Ureter (tissue), 1 donor: ENCODE results near the gene SMIM44. TPM values are rescaled to one million over a fixed set of nuclear protein-coding genes. Genes with fewer than 3 reads are reported as not detected.
"Not testable (repeated sequence)": the region's sequence is repeated elsewhere in the genome, so short reads cannot be mapped to it uniquely, and the experiment has no call there.

Experiments
- DNase-seq: peaks from one replicate; pipeline ENCODE4 v3.0.0-alpha.2; 2020; ENCODE audit warnings: low spot score
- total RNA-seq: library from RNA; stranded (reverse); gene quantifications from one replicate; pipeline ENCODE4 v1.2.4, GENCODE V29; 2023
- donor health status: DM: yes; HTN: yes; CAD: no.

Gene SMIM44
- total RNA-seq, 1 donor from 2014 or later, result not detected

GRCh38 chr19:3517638-3518037 is 34.4 kb upstream of the SMIM44 start:
- no peak for DNase-seq

GRCh38 chr19:3516675-3517207 is 33.5 kb upstream of the SMIM44 start:
- no peak for DNase-seq

GRCh38 chr19:3515891-3516422 is 32.7 kb upstream of the SMIM44 start:
- DNase-seq, result no peak

- DNase-seq, result no peak
Observed at GRCh38 chr19:3514930-3515329, 31.7 kb upstream of the SMIM44 start.

GRCh38 chr19:3513229-3514140 is 30.2 kb upstream of the SMIM44 start:
- DNase-seq, result no peak

GRCh38 chr19:3512562-3513228 is 29.5 kb upstream of the SMIM44 start:
- DNase-seq, result no peak

- no peak for DNase-seq
Observed at GRCh38 chr19:3511506-3512251, 28.4 kb upstream of the SMIM44 start.

GRCh38 chr19:3510727-3511126 is 27.5 kb upstream of the SMIM44 start:
- no peak for DNase-seq

- DNase-seq, result no peak
Observed at GRCh38 chr19:3509566-3509989, 26.3 kb upstream of the SMIM44 start.

GRCh38 chr19:3508771-3509535 is 25.7 kb upstream of the SMIM44 start:
- no peak for DNase-seq

GRCh38 chr19:3508121-3508661 is 24.9 kb upstream of the SMIM44 start:
- not testable (repeated sequence) for DNase-seq

GRCh38 chr19:3507371-3508120 is 24.3 kb upstream of the SMIM44 start:
- DNase-seq, result no peak

- DNase-seq, result peak; percentile 69
Observed at GRCh38 chr19:3506384-3507340, 23.4 kb upstream of the SMIM44 start.

GRCh38 chr19:3505598-3506383 is 22.6 kb upstream of the SMIM44 start, which contains the start of gene FZR1:
FZR1 (plus strand) TSS chr19:3506311; CDS start chr19:3522990, 16,679 bp downstream.
- DNase-seq, result peak; percentile 99

GRCh38 chr19:3504735-3505134 is 21.5 kb upstream of the SMIM44 start:
- no peak for DNase-seq

- DNase-seq, result no peak
Observed at GRCh38 chr19:3503036-3503572, 19.9 kb upstream of the SMIM44 start.

GRCh38 chr19:3501780-3502179 is 18.5 kb upstream of the SMIM44 start:
- DNase-seq, result no peak
